H1 (cell line): ENCODE measurements around the gene PRKCA. TPM values are rescaled to one million over a fixed set of nuclear protein-coding genes. Genes with fewer than 3 reads are reported as not detected.

Experiments
- CTCF ChIA-PET: fragments of 300-600 bp; sonication (Branson Sonifier 250); formaldehyde crosslinking; loops from one replicate; lab custom pipeline; 2021; ENCODE audit not compliant: partially characterized antibody; lab: Charles Lee
- POLR2A ChIA-PET: fragments of 300-600 bp; sonication (Branson Sonifier 250); formaldehyde crosslinking; loops from one replicate; lab custom pipeline; 2021; ENCODE audit warnings: inconsistent platforms; ENCODE audit not compliant: partially characterized antibody; lab: Charles Lee
- DNase-seq, 2 experiments: peaks; one replicate each; pipeline versions ENCODE4 v3.0.0 to v3.0.0-alpha.2; 2010 to 2022; ENCODE audit warnings: low spot score in 2 of 2, low read depth in 1 of 2, mixed read lengths in 1 of 2
- FAIRE-seq: peaks from 2 replicates; lab custom pipeline; 2011; peaks lifted over from hg19 to GRCh38; lab: Jason Lieb, UNC
- H2AFZ ChIP-seq: 2 replicates; pipeline ENCODE4 v1.8.1; 2012; ENCODE audit warnings: low read length, inconsistent platforms
- H2AK5ac ChIP-seq: 2 replicates; pipeline ENCODE4 v1.6.1; 2013; ENCODE audit warnings: low read depth, low read length
- H2BK120ac ChIP-seq: replicated peaks from 2 replicates; pipeline ENCODE3; 2013; ENCODE audit warnings: low read depth, low read length, inconsistent platforms
- H2BK12ac ChIP-seq: 2 replicates; pipeline ENCODE4 v1.6.1; 2013; ENCODE audit warnings: low read depth, low read length
- H2BK15ac ChIP-seq: 2 replicates; pipeline ENCODE4 v1.6.1; 2013; ENCODE audit warnings: low read length
- H2BK20ac ChIP-seq: 2 replicates; pipeline ENCODE4 v1.6.1; 2013; ENCODE audit warnings: low read length
- H2BK5ac ChIP-seq: 2 replicates; pipeline ENCODE4 v1.6.1; 2013; ENCODE audit warnings: low read depth, low read length
- H3K14ac ChIP-seq: 2 replicates; pipeline ENCODE4 v1.6.1; 2013; ENCODE audit warnings: inconsistent platforms; ENCODE audit not compliant: insufficient read length
- H3K18ac ChIP-seq: 2 replicates; pipeline ENCODE4 v1.6.1; 2013; ENCODE audit warnings: low read length; ENCODE audit errors: extremely low read depth
- H3K23ac ChIP-seq: 2 replicates; pipeline ENCODE4 v1.6.1; 2013; ENCODE audit warnings: inconsistent platforms; ENCODE audit not compliant: insufficient read length
- H3K23me2 ChIP-seq: 2 replicates; pipeline ENCODE4 v1.6.1; 2013; ENCODE audit warnings: low read depth, low read length
- H3K27ac ChIP-seq: 2 replicates; pipeline ENCODE4 v1.6.1; 2011; ENCODE audit warnings: low read depth, low read length, inconsistent platforms
- H3K27me3 ChIP-seq, 4 experiments: replicated peaks in 1 of 4; 1 replicate in 1 of 4; 2 replicates in 3 of 4; pipeline versions ENCODE4 v1.6.1 to v1.8.1; 2011 to 2013; ENCODE audit warnings: low read length in 3 of 4, mild to moderate bottlenecking in 3 of 4, inconsistent platforms in 2 of 4, mixed read lengths in 2 of 4, moderate library complexity in 1 of 4; ENCODE audit not compliant: control insufficient read depth in 3 of 4, insufficient read depth in 3 of 4; ENCODE audit errors: extremely low read depth in 1 of 4
- H3K36me3 ChIP-seq, 4 experiments: 2 replicates each; pipeline versions ENCODE4 v1.6.1 to v1.8.1; 2011 to 2013; ENCODE audit warnings: mild to moderate bottlenecking in 4 of 4, low read length in 3 of 4, moderate library complexity in 2 of 4, control low read depth in 1 of 4, inconsistent platforms in 1 of 4; ENCODE audit not compliant: insufficient read depth in 4 of 4, control insufficient read depth in 2 of 4
- H3K4ac ChIP-seq: replicated peaks from 2 replicates; pipeline ENCODE3; 2013; ENCODE audit warnings: low read length, low read depth, mixed read lengths, inconsistent platforms; ENCODE audit not compliant: insufficient read length
- H3K4me1 ChIP-seq, 4 experiments: replicated peaks in 1 of 4; 1 replicate in 1 of 4; 2 replicates in 3 of 4; pipeline versions ENCODE4 v1.6.1 to v1.8.1; 2011 to 2013; ENCODE audit warnings: low read length in 3 of 4, inconsistent platforms in 2 of 4, mixed read lengths in 1 of 4; ENCODE audit not compliant: insufficient read depth in 4 of 4, control insufficient read depth in 3 of 4
- H3K4me2 ChIP-seq, 2 experiments: 2 replicates each; pipeline versions ENCODE4 v1.6.1 to v1.8.1; 2011 to 2013; ENCODE audit warnings: low read depth in 2 of 2, low read length in 2 of 2, control low read depth in 1 of 2, inconsistent platforms in 1 of 2, mild to moderate bottlenecking in 1 of 2; ENCODE audit not compliant: insufficient read depth in 1 of 2
- H3K4me3 ChIP-seq, 4 experiments: fragments of 200-600, 300-600 bp in 1 of 4; sonication (generic), shearing (Covaris generic), sonication (Bioruptor Twin) in 1 of 4; 2 replicates each; pipeline versions ENCODE4 v1.5.1 to v1.8.1; 2011 to 2016; ENCODE audit warnings: low read length in 4 of 4, low read depth in 3 of 4, control low read depth in 2 of 4, inconsistent platforms in 2 of 4, mild to moderate bottlenecking in 2 of 4, mixed read lengths in 1 of 4, moderate library complexity in 1 of 4; ENCODE audit not compliant: insufficient read depth in 2 of 4; ENCODE audit errors: extremely low read depth in 1 of 4
- H3K56ac ChIP-seq: replicated peaks from 2 replicates; pipeline ENCODE3; 2013; ENCODE audit warnings: low read depth, mild to moderate bottlenecking, mixed read lengths, low read length, inconsistent platforms; ENCODE audit not compliant: insufficient read length
- H3K79me1 ChIP-seq: 2 replicates; pipeline ENCODE4 v1.6.1; 2013; ENCODE audit warnings: low read depth, low read length, control low read depth
- H3K79me2 ChIP-seq, 2 experiments: 2 replicates each; pipeline versions ENCODE4 v1.6.1 to v1.8.1; 2012 to 2013; ENCODE audit warnings: low read length in 2 of 2, mild to moderate bottlenecking in 2 of 2, inconsistent platforms in 1 of 2; ENCODE audit not compliant: insufficient read depth in 2 of 2, control insufficient read depth in 1 of 2
- H3K9ac ChIP-seq, 4 experiments: replicated peaks in 1 of 4; 1 replicate in 1 of 4; 2 replicates in 3 of 4; pipeline versions ENCODE4 v1.6.1 to v1.8.1; 2011 to 2013; ENCODE audit warnings: low read depth in 3 of 4, low read length in 3 of 4, control low read depth in 2 of 4, mild to moderate bottlenecking in 2 of 4, moderate library complexity in 2 of 4, inconsistent platforms in 1 of 4; ENCODE audit errors: extremely low read depth in 1 of 4
- H3K9me3 ChIP-seq, 2 experiments: 2 replicates each; pipeline versions ENCODE4 v1.6.1 to v1.8.1; 2012 to 2013; ENCODE audit warnings: mild to moderate bottlenecking in 2 of 2, moderate library complexity in 2 of 2, control low read depth in 1 of 2, inconsistent platforms in 1 of 2, low read depth in 1 of 2, low read length in 1 of 2, mixed read lengths in 1 of 2; ENCODE audit not compliant: insufficient read depth in 2 of 2
- H4K20me1 ChIP-seq, 2 experiments: replicated peaks in 1 of 2; 2 replicates each; pipeline versions ENCODE3 to v1.8.1; 2011 to 2013; ENCODE audit warnings: inconsistent platforms in 2 of 2, low read length in 2 of 2, mild to moderate bottlenecking in 1 of 2; ENCODE audit not compliant: insufficient read depth in 2 of 2, control insufficient read depth in 1 of 2
- H4K5ac ChIP-seq: 2 replicates; pipeline ENCODE4 v1.6.1; 2013; ENCODE audit warnings: low read length, low read depth, mixed read lengths, inconsistent platforms; ENCODE audit not compliant: insufficient read length
- H4K8ac ChIP-seq: 2 replicates; pipeline ENCODE4 v1.8.0; 2013; ENCODE audit warnings: mild to moderate bottlenecking, moderate library complexity, low read length, inconsistent platforms; ENCODE audit not compliant: insufficient read depth; ENCODE audit errors: extremely low read depth
- H4K91ac ChIP-seq: replicated peaks from 2 replicates; pipeline ENCODE3; 2013; ENCODE audit warnings: low read length, mixed read lengths, inconsistent platforms; ENCODE audit not compliant: insufficient read length
- ASH2L ChIP-seq: fragments of 200-600, 300-600 bp; sonication (generic); IDR thresholded peaks from one replicate; pipeline ENCODE4 v1.7.1; 2017; ENCODE audit warnings: low read length
- EZH2 ChIP-seq: fragments of 200-600 bp; sonication (generic); IDR thresholded peaks from 2 replicates; pipeline ENCODE4 v1.7.1; 2012; ENCODE audit warnings: low read depth, mild to moderate bottlenecking, moderate library complexity, low read length, inconsistent platforms; ENCODE audit not compliant: severe bottlenecking
- POU5F1 ChIP-seq: IDR thresholded peaks from 2 replicates; pipeline ENCODE4 v1.6.1; 2011; ENCODE audit warnings: low read depth, mild to moderate bottlenecking, low read length, moderate library complexity
- polyA plus RNA-seq, 7 experiments: library from polyadenylated mRNA; depleted of rRNA in 3 of 7; stranded (reverse) in 5 of 7; unstranded in 2 of 7; fragments of >200 nt in 5 of 7; fragments of 200-250 nt in 2 of 7; gene quantifications; 1 replicate in 5 of 7; 2 replicates in 1 of 7; 4 replicates in 1 of 7; pipeline versions ENCODE4 v1.2.1 to v1.2.3, GENCODE V29; 2011 to 2013; ENCODE audit warnings: missing spikeins in 2 of 7, mixed read lengths in 2 of 7
- total RNA-seq: library from RNA; stranded (reverse); fragmentation: NEBNext Ultra II Directional; extraction: Animal tissue kit (Norgen Biotek cat#: 25700); gene quantifications from 2 replicates; pipeline ENCODE4 v1.2.1, GENCODE V29; 2021
- TF ChIP-seq, protein P1 (sequence below): IDR thresholded peaks from 2 replicates; pipeline ENCODE4 v1.6.1; 2012; ENCODE audit warnings: low read length, inconsistent platforms

Gene PRKCA
- total and polyA plus RNA-seq, 2 of the 8 experiments (the other 6 are each of a cell fraction or from before 2014, with no cell fraction given) = 5.8 to 17.8 TPM

DNA sequence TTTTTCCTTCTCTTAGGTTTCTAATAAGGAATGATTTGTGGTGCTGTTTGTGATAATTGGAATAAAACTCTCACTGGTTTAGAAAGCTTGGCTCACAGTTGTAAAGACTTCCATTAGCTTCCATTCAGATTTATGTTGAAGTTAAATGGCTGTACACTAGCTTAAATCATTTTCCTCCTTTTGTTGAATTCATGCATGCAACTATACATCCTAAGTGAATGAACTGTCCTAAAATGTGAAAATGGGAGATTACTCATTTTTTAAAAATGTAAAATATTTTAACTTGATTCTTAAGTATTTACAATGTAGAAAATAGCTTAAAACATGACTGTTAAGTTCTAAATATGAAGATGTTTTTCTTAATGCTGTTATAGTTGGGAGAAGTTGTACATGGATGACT lies 15.2 kb downstream of the PRKCA start:
- peaks cover 0 to 7% of the 10 kb centered on the region in 2 experiments; a peak in 3 of 4 replicates for H3K79me2 ChIP-seq
- no peak overlapping the region for H3K4me2 ChIP-seq
- H2BK20ac ChIP-seq = no peak overlapping the region

More for the DNA sequence above, 15.2 kb downstream of the PRKCA start:
- Histone ChIP-seq H3K9ac (no peak overlapping the region), H3K4ac (no peak overlapping the region), H3K36me3 (no peaks in the 10 kb centered on the region), H2AK5ac (no peak overlapping the region), H4K91ac (no peak overlapping the region), H3K79me1 (no peaks in the 10 kb centered on the region), H3K14ac (no peak overlapping the region), H4K8ac (no peak overlapping the region), H2AFZ (no peak overlapping the region), H4K20me1 (no peaks in the 10 kb centered on the region), H3K27ac (no peak overlapping the region), H3K4me3 (no peak overlapping the region), H3K23ac (no peak overlapping the region), H3K9me3 (peaks cover 5 to 9% of the 10 kb centered on the region in 2 experiments; a peak in 2 of 4 replicates), H2BK120ac (no peak overlapping the region), H3K27me3 (no peaks in the 10 kb centered on the region), H3K4me1 (0 out of 7 replicates have a peak, but pooled peaks cover 0 to 3% (median 0%) of the 10 kb centered on the region in 4 experiments), H4K5ac (no peak overlapping the region), H3K23me2 (no peaks in the 10 kb centered on the region), H3K18ac (no peak overlapping the region), H2BK15ac (no peak overlapping the region), H2BK12ac (no peak overlapping the region), H3K56ac (no peak overlapping the region), H2BK5ac (no peak overlapping the region)
- ChIA-PET CTCF (no interaction called here), POLR2A (interaction anchor here (1.0 kb wide), 1 partner anchor 9 kb away, joined by 3 read pairs; no protein-coding TSS in a partner anchor)
- no peak for TF ChIP-seq EZH2
- TF ChIP-seq, protein P1, sequence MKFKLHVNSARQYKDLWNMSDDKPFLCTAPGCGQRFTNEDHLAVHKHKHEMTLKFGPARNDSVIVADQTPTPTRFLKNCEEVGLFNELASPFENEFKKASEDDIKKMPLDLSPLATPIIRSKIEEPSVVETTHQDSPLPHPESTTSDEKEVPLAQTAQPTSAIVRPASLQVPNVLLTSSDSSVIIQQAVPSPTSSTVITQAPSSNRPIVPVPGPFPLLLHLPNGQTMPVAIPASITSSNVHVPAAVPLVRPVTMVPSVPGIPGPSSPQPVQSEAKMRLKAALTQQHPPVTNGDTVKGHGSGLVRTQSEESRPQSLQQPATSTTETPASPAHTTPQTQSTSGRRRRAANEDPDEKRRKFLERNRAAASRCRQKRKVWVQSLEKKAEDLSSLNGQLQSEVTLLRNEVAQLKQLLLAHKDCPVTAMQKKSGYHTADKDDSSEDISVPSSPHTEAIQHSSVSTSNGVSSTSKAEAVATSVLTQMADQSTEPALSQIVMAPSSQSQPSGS = no peak
- no peak for TF ChIP-seq ASH2L
- no peak for TF ChIP-seq POU5F1
- FAIRE-seq (no peak), DNase-seq (no peak)
